Fibroblast of lung (primary cell): Measurements from ENCODE around the gene ARHGEF3. TPM values are rescaled to one million over a fixed set of nuclear protein-coding genes. Genes with fewer than 3 reads are reported as not detected.
A peak's percentile ranks its signal among the peaks of the same experiment; 100 is the strongest.

Experiments
- DNase-seq, 2 donors: peaks; one replicate each; pipeline versions ENCODE4 v3.0.0 to v3.0.0-alpha.2; 2010; ENCODE audit warnings: low read depth in 2 of 2
- H2AFZ ChIP-seq: 2 replicates; pipeline ENCODE4 v1.5.1; 2012; ENCODE audit warnings: low read length, control low read depth, inconsistent platforms
- H3K27ac ChIP-seq: 2 replicates; pipeline ENCODE4 v1.5.1; 2011; ENCODE audit warnings: low read length, control low read depth; ENCODE audit not compliant: insufficient read depth
- H3K27me3 ChIP-seq: 2 replicates; pipeline ENCODE4 v1.5.1; 2011; ENCODE audit warnings: mild to moderate bottlenecking, low read length; ENCODE audit not compliant: control insufficient read depth, insufficient read depth
- H3K36me3 ChIP-seq: 2 replicates; pipeline ENCODE4 v1.5.1; 2011; ENCODE audit warnings: low read length; ENCODE audit not compliant: control insufficient read depth, insufficient read depth
- H3K4me1 ChIP-seq: 2 replicates; pipeline ENCODE4 v1.5.1; 2011; ENCODE audit warnings: low read length; ENCODE audit not compliant: control insufficient read depth, insufficient read depth; ENCODE audit errors: extremely low read depth
- H3K4me2 ChIP-seq: 2 replicates; pipeline ENCODE4 v1.5.1; 2011; ENCODE audit warnings: low read length, control low read depth; ENCODE audit not compliant: insufficient read depth; ENCODE audit errors: extremely low read depth
- H3K4me3 ChIP-seq, 4 experiments: fragments of 200-600 bp in 1 of 4; sonication (generic) in 1 of 4; replicated peaks in 1 of 4; 2 replicates each; pipeline ENCODE4 v1.5.1; 2011 to 2016; ENCODE audit warnings: low read length in 4 of 4, low read depth in 3 of 4, mild to moderate bottlenecking in 3 of 4, control low read depth in 2 of 4, inconsistent platforms in 1 of 4, mixed read lengths in 1 of 4; ENCODE audit not compliant: insufficient read depth in 1 of 4; ENCODE audit errors: control extremely low read depth in 1 of 4
- H3K79me2 ChIP-seq: 2 replicates; pipeline ENCODE4 v1.5.1; 2012; ENCODE audit warnings: mild to moderate bottlenecking, low read length, inconsistent platforms; ENCODE audit not compliant: control insufficient read depth, insufficient read depth
- H3K9ac ChIP-seq: 2 replicates; pipeline ENCODE4 v1.5.1; 2011; ENCODE audit warnings: mild to moderate bottlenecking, low read length, control low read depth; ENCODE audit not compliant: insufficient read depth
- H3K9me3 ChIP-seq: 2 replicates; pipeline ENCODE4 v1.5.1; 2012; ENCODE audit warnings: low read depth, low read length; ENCODE audit not compliant: control insufficient read depth, insufficient read depth
- H4K20me1 ChIP-seq: 2 replicates; pipeline ENCODE4 v1.5.1; 2011; ENCODE audit warnings: low read length; ENCODE audit not compliant: control insufficient read depth, insufficient read depth; ENCODE audit errors: extremely low read depth
- EZH2 ChIP-seq: IDR thresholded peaks from 2 replicates; pipeline ENCODE4 v1.5.1; 2012; ENCODE audit warnings: low read length, control low read depth, mild to moderate bottlenecking; ENCODE audit errors: missing control alignments
- polyA plus RNA-seq, 2 donors: library from polyadenylated mRNA; depleted of rRNA in 1 of 2; stranded (reverse) in 1 of 2; unstranded in 1 of 2; fragments of >200 nt; gene quantifications; 2 replicates each; pipeline ENCODE4 v1.2.1, GENCODE V29; 2011 to 2012; ENCODE audit warnings: missing spikeins in 1 of 2
- total RNA-seq: library from RNA; depleted of rRNA; stranded (reverse); fragments of >200 nt; gene quantifications from 2 replicates; pipeline ENCODE4 v1.2.1, GENCODE V29; 2014
- TF ChIP-seq, protein P1 (sequence below), 2 donors: IDR thresholded peaks in 1 of 2; conservative IDR thresholded peaks in 1 of 2; 1 replicate in 1 of 2; 2 replicates in 1 of 2; pipeline ENCODE4 v1.5.1; 2011 to 2012; ENCODE audit warnings: low read length in 2 of 2, control low read depth in 1 of 2, inconsistent platforms in 1 of 2, low read depth in 1 of 2, mild to moderate bottlenecking in 1 of 2

The ARHGEF3 gene
- total and polyA plus RNA-seq, 2 donors (not counting 1 experiment from before 2014, with no cell fraction given): 2.6 to 16.7 TPM

DNA sequence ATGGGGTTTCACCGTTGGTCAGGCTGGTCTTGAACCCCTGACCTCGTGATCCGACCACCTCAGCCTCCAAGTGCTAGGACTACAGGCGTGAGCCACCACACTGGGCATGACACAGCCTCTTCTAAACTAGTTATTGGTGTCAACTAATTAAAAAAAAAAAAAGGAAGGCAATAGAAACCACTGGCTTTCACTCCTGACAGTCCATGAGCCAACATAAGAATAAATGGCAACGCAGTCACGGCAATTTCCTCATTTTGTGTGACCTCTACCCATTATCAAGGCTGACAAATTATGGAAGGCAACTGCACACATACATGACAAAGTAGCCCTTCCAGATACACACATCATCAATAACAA lies 5.9 kb downstream of the ARHGEF3 start:
- Histone ChIP-seq H3K27me3 (no peaks in the 10 kb centered on the region), H3K9ac (no peak overlapping the region), H3K9me3 (no peaks in the 10 kb centered on the region), H3K4me2 (no peak overlapping the region), H3K27ac (no peak overlapping the region), H3K4me1 (no peaks in the 10 kb centered on the region), H2AFZ (no peak overlapping the region), H3K4me3 (no peak overlapping the region), H3K79me2 (no peaks in the 10 kb centered on the region), H3K36me3 (no peaks in the 10 kb centered on the region), H4K20me1 (no peaks in the 10 kb centered on the region)
- TF ChIP-seq EZH2: no peak
- TF ChIP-seq, protein P1, sequence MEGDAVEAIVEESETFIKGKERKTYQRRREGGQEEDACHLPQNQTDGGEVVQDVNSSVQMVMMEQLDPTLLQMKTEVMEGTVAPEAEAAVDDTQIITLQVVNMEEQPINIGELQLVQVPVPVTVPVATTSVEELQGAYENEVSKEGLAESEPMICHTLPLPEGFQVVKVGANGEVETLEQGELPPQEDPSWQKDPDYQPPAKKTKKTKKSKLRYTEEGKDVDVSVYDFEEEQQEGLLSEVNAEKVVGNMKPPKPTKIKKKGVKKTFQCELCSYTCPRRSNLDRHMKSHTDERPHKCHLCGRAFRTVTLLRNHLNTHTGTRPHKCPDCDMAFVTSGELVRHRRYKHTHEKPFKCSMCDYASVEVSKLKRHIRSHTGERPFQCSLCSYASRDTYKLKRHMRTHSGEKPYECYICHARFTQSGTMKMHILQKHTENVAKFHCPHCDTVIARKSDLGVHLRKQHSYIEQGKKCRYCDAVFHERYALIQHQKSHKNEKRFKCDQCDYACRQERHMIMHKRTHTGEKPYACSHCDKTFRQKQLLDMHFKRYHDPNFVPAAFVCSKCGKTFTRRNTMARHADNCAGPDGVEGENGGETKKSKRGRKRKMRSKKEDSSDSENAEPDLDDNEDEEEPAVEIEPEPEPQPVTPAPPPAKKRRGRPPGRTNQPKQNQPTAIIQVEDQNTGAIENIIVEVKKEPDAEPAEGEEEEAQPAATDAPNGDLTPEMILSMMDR (conservative IDR thresholded peaks at IDR 0.05 in 1 of 2, IDR thresholded peaks at IDR 0.05 in 1 of 2; ENCODE audit: low read depth in 1 of 2, low read length in 2 of 2): no peak
- no peak for DNase-seq

- no peaks in the 10 kb centered on the region for H3K36me3 ChIP-seq
- no peaks in the 10 kb centered on the region for H3K4me1 ChIP-seq
- no peak overlapping the region for H2AFZ ChIP-seq
- no peak for TF ChIP-seq EZH2
- TF ChIP-seq, protein P1 (conservative IDR thresholded peaks at IDR 0.05 in 1 of 2, IDR thresholded peaks at IDR 0.05 in 1 of 2; ENCODE audit: low read depth in 1 of 2, low read length in 2 of 2): no peak
- peak in 1 of 2 donors; percentile 71 for DNase-seq
- no peaks in the 10 kb centered on the region for H3K9me3 ChIP-seq
- no peak overlapping the region for H3K4me3 ChIP-seq
- H3K4me2 ChIP-seq: no peak overlapping the region
- no peak overlapping the region for H3K27ac ChIP-seq
- H3K9ac ChIP-seq: no peak overlapping the region
- H3K79me2 ChIP-seq: no peaks in the 10 kb centered on the region
- no peaks in the 10 kb centered on the region for H3K27me3 ChIP-seq
- H4K20me1 ChIP-seq: no peaks in the 10 kb centered on the region
These were observed 6.5 kb downstream of the ARHGEF3 start for GRCh38 chr3:56795097-56795828.

- Histone ChIP-seq H3K9me3 (no peaks in the 10 kb centered on the region), H3K36me3 (no peaks in the 10 kb centered on the region), H3K9ac (no peak overlapping the region), H3K4me1 (no peaks in the 10 kb centered on the region), H3K4me3 (no peak overlapping the region), H4K20me1 (no peaks in the 10 kb centered on the region), H3K4me2 (no peak overlapping the region), H3K27ac (no peak overlapping the region), H3K27me3 (no peaks in the 10 kb centered on the region), H3K79me2 (no peaks in the 10 kb centered on the region), H2AFZ (no peak overlapping the region)
- no peak for TF ChIP-seq EZH2
- TF ChIP-seq, protein P1 (conservative IDR thresholded peaks at IDR 0.05 in 1 of 2, IDR thresholded peaks at IDR 0.05 in 1 of 2; ENCODE audit: low read depth in 1 of 2, low read length in 2 of 2): no peak
- DNase-seq: no peak
These were observed 9.6 kb downstream of the ARHGEF3 start for GRCh38 chr3:56792193-56792592.
